ENCODE measurements around the gene SLC66A2.
"Not testable (repeated sequence)": the region's sequence is repeated elsewhere in the genome, so short reads cannot be mapped to it uniquely, and the experiment has no call there.

Gene SLC66A2

GRCh38 chr18:79900610-79901570 lies 50.6 kb downstream of the SLC66A2 start:
- DNase-seq: no peak

GRCh38 chr18:79899609-79900445 lies 51.6 kb downstream of the SLC66A2 start:
- no peak for DNase-seq

- no peak for DNase-seq
Observed at GRCh38 chr18:79898952-79899608, 52.4 kb downstream of the SLC66A2 start.

- no peak for DNase-seq
Observed at GRCh38 chr18:79897940-79898625, 53.4 kb downstream of the SLC66A2 start.

GRCh38 chr18:79896738-79897137 lies 54.7 kb downstream of the SLC66A2 start:
- no peak for DNase-seq

DNA sequence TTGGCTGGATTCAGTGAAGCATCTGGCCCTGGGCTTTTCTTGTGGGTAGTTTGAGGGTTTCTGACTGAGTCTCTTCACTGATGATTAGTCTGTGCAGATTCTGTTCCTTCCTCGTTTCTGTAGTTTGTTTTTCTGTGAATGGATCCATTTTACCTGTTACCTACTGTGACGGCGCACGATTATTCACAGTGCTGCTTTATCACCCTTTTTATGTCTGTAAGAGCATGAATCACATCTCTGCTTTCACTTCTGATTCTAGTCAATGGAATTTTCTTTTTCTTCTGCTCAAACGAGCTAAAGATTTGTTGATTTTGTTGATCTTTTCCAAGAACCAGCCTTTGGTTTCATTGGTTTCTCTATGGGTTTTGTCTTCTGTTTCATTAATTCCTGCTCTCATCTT lies 60.8 kb downstream of the SLC66A2 start:
- no peak for DNase-seq

GRCh38 chr18:79889569-79889968 lies 61.9 kb downstream of the SLC66A2 start:
- no peak for DNase-seq

DNA sequence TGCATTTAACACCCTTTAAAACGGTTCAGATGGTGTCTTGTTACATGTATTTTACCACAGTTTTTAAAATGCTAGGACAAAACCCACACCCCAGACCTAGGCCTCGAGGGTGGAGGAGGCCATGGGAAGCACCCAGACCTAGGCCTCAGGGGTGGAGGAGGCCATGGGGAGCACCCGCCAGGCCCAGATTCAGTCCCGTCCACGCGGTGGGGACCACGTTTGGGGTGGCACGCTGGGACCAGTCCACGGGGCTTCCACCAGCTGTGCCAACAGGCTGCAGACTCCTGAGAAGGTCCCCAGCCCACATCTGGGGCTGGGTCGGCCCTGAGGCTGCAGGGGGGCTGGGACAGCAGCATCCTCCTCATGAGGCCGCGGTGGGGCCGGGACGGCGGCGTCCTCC lies 63.4 kb downstream of the SLC66A2 start:
- no peak for DNase-seq

DNA sequence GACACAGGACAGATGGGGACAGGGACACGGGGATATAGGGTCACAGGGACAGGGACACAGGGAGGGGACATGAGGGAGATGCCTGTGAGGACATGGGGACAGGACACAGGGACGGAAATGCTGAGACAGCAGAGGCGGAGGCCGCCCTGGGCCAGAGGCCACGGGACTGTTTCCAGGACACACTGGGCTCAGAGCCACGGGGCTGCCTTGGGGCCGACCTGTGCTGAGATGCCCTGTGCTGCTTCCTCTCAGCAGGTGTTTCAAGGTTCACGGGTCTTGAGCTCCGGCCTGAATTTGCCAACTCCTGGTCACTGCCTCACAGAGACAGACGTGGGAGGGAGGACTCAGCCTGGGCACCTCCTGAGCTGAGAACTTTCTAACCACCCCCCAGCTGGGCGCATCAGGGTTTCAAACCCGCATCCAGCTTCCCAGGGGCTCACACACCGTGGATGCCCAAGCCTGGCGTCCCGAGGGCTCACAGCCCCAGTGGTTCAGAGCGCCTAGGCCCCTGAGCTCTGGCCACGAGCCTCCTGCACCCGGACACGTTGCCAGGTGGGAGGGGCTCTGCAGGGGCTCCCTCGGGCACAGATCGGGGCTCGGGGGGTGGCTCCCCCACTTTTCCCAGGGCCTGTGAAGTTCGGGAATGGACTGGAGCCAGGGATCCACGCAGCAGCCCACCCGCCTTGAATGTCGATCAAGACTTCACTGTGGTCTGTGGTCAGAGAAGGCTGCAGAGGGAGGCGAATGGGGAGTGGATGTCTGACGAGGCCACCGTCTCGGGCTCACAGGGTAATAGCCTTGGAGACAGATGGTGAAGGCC lies 64.1 kb downstream of the SLC66A2 start:
- no peak for DNase-seq

GRCh38 chr18:79884963-79885728 lies 66.3 kb downstream of the SLC66A2 start:
- DNase-seq: no peak

DNA sequence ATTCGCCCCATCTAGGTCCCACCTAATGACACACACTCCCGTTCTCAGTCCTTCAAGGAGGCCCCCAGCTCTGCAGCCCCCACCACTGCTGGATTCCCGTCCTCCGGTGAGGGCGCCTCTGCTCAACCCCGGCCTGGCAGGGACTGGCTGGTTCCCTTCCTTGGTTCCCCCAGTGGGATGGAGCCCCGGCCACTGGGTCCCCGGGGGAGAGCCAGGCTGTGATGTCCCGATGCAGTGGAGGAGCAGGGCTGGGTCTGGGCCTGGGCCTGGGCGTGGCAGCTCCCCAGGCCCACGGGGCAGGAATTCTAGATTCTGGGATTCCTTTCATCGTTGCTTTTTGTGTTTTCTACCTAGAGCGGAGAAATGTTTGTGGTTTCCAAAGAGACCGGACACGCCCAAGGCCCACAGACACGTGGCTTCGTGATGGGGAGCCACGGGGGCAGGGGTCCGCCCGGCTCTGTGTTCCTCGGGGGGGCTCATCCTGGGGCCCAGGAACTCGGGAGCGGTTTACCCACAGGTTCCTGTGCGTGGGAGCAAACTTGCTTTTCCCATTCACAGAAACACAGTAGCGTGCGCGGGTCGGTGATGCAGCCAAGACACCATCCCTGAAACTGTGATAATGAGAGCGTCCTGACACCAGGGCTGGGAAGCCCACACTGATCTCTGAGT lies 67.0 kb downstream of the SLC66A2 start:
- no peak for DNase-seq

DNA sequence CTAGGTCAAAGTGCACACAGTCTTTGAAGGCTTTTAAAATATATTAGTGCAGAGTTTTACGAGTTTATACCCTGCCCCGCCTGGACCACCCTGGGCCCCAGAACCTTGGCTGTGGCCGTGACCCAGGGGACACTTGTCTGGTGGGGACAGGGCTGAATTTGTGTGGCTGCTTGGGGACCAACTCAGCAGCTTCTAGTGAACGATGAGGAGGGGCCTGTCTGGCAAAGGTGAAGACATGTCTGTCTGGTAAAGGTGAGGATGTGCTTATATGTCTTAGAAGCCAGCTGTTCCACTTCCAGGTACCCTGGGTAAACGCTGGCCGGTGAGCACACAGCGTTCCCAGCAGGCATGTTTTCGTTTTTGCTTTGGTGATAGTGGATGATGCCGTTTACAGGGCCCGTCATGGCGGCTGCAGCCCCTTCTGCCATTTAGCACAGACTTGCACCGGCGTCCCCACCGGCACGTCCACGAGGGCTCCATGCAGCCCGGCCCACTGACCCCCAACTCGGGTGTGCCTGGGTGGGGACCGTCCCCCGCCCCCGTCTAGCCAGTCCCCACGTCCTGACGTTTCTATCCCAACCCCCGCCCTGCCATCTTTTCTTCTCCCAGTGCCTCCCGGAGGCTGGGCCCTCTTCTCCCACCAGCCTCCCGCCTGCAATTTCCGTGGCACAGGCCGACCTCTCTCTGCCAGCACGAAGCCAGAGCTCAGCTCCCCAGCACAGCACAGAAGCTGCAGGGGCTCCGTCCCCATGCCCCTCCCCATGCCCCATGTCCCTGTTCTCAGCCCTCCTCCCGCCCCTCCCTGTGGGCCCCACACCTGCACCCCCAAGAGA lies 67.8 kb downstream of the SLC66A2 start:
- DNase-seq: no peak

DNA sequence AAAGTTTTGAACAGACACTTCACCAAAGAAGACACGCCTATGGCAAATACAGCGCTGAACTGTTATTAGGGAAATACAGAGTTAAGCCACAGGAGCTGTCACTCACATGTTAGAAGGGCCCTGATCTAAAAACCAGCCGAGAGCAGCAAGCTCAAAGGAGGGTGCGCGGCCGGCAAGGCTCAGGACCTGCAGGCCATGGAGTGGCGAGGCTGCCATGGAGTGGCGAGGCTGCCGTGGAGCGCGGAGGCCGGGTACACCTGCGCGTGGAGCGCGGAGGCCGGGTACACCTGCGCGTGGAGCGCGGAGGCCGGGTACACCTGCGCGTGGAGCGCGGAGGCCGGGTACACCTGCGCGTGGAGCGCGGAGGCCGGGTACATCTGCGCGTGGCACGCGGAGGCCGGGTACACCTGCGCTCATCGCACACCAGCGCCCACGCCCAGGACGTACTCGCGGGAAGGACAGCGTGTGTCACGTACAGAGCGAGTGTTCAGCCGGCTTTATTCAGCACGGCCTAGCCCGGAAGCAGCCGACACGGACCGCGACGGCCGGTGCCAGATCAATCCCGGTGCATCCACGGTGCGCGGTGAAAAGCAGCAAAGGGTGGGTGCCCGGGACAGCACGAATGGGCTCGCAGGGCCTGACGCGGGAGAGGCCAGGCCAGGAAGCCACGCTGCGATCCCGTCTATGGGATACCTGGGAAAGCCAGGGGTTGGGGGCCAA lies 68.8 kb downstream of the SLC66A2 start:
- DNase-seq: no peak

DNA sequence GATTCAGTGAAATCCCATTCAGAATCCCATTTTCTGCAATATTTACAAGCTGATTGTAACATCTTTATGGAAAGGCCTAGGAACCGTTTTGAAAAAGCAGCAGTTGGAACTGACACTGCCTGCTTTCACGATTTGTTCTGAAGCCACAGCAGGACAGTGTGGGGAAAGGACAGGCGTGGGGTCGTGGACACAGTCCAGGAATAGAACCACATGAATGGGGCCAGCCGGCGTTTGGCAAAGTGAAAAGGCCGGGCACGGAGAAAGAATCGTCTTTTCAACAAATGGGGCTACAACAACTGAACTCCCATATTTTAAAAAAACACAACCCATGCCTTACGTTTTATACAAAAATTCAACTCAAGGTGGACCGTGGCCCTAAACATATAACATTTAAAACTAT lies 69.8 kb downstream of the SLC66A2 start:
- no peak for DNase-seq

- no peak for DNase-seq
Observed at GRCh38 chr18:79879566-79879965, 71.9 kb downstream of the SLC66A2 start.

GRCh38 chr18:79878741-79879378 lies 72.6 kb downstream of the SLC66A2 start:
- no peak for DNase-seq

DNA sequence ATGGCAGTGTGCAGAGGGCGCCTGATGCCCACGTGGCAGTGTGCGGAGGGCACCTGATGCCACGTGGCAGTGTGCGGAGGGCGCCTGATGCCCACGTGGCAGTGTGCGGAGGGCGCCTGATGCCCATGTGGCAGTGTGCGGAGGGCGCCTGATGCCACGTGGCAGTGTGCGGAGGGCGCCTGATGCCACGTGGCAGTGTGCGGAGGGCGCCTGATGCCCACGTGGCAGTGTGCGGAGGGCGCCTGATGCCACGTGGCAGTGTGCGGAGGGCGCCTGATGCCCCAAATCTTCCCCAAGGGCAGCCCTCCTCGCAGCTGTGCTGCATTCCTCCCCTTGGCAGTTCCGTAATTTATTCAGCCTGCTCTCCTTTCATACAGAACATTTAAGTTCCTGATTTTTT lies 73.2 kb downstream of the SLC66A2 start:
- DNase-seq: not testable (repeated sequence)
